Adrenal gland (tissue), 5 donors: ENCODE results near the gene PRKN.

Experiments used
- CTCF ChIP-seq, 6 experiments: fragments of 450-650 bp in 4 of 6; fragments of 200-600 bp in 2 of 6; sonication (generic) in 1 of 6; IDR thresholded peaks; 1 replicate in 5 of 6; 2 replicates in 1 of 6; pipeline versions ENCODE4 v1.5.1 to v1.8.0; 2016 to 2021; ENCODE audit warnings: antibody characterized with exemption in 6 of 6, mild to moderate bottlenecking in 2 of 6, moderate library complexity in 1 of 6
- POLR2A ChIP-seq, 2 donors: fragments of 450-650 bp; IDR thresholded peaks; one replicate each; pipeline ENCODE4 v1.6.1; 2017; ENCODE audit warnings: antibody characterized with exemption in 2 of 2, mild to moderate bottlenecking in 2 of 2, moderate library complexity in 1 of 2
- donor health status: DM: no; HTN: no; CAD: no.

GRCh38 chr6:161626132-161626676, 1101.4 kb downstream of the PRKN start:
- TF ChIP-seq CTCF (IDR thresholded peaks at IDR 0.05) (no peak), POLR2A (IDR thresholded peaks at IDR 0.05) (no peak)
